ENCODE measurements around the gene SMYD4. TPM values are rescaled to one million over a fixed set of nuclear protein-coding genes. Genes with fewer than 3 reads are reported as not detected.

The SMYD4 gene
- total RNA-seq, 2 donors from 2014 or later: 31.6 to 36.8 TPM

DNA sequence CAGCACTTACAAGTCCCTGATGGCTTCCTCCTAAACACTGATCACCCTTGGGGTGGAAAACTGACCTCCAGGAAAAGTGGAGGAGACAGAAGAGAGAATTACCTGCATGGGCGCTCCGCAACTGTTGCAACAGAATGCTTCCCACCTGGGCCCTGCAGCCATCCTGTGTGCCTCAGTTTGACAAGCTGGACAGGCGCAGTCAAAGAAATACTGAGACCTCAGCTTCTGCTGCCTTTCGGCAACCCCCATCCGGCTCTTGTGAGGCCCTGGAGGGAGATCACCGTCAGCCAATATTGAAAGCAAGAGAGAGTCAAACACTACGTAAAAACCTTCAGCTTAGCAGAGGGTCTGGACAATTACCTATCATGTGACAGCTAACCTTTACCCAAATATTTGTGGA lies 43.0 kb downstream of the SMYD4 start:
- Histone ChIP-seq H3K9ac (ENCODE audit: extremely low read depth, low read length, poor library complexity, severe bottlenecking) (no peak overlapping the region), H3K27ac (ENCODE audit: low read depth, low read length) (no peak overlapping the region), H3K27me3 (ENCODE audit: control insufficient read depth, insufficient read depth, low read length, poor library complexity, severe bottlenecking) (no peaks in the 10 kb centered on the region), H3K9me3 (ENCODE audit: control insufficient read depth, low read length) (no peaks in the 10 kb centered on the region), H3K4me3 (ENCODE audit: low read length) (no peak overlapping the region), H3K4me1 (ENCODE audit: control insufficient read depth, insufficient read depth, low read length) (no peaks in the 10 kb centered on the region), H3K36me3 (ENCODE audit: control insufficient read depth, insufficient read depth, low read length) (peaks cover 54% of the 10 kb centered on the region)
- DNase-seq: no peak
- H3K36me3 Mint-ChIP-seq (ENCODE audit: low read depth): peaks cover 67% of the 10 kb centered on the region
- H3K9me3 Mint-ChIP-seq: no peaks in the 10 kb centered on the region
- WGBS, 2 experiments (ENCODE audit: insufficient coverage in 1 of 2, insufficient read length in 1 of 2): 96 to 98% methylated on average over 6 to 7 of the region's 7 CpGs
- H3K4me1 Mint-ChIP-seq: peaks cover 2% of the 10 kb centered on the region
- H3K27me3 Mint-ChIP-seq (ENCODE audit: insufficient read depth): no peaks in the 10 kb centered on the region
- no peak overlapping the region for H3K27ac Mint-ChIP-seq
- no peak overlapping the region for H3K4me3 Mint-ChIP-seq
- TF ChIP-seq, protein P1, sequence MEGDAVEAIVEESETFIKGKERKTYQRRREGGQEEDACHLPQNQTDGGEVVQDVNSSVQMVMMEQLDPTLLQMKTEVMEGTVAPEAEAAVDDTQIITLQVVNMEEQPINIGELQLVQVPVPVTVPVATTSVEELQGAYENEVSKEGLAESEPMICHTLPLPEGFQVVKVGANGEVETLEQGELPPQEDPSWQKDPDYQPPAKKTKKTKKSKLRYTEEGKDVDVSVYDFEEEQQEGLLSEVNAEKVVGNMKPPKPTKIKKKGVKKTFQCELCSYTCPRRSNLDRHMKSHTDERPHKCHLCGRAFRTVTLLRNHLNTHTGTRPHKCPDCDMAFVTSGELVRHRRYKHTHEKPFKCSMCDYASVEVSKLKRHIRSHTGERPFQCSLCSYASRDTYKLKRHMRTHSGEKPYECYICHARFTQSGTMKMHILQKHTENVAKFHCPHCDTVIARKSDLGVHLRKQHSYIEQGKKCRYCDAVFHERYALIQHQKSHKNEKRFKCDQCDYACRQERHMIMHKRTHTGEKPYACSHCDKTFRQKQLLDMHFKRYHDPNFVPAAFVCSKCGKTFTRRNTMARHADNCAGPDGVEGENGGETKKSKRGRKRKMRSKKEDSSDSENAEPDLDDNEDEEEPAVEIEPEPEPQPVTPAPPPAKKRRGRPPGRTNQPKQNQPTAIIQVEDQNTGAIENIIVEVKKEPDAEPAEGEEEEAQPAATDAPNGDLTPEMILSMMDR (conservative IDR thresholded peaks at IDR 0.05): no peak

DNA sequence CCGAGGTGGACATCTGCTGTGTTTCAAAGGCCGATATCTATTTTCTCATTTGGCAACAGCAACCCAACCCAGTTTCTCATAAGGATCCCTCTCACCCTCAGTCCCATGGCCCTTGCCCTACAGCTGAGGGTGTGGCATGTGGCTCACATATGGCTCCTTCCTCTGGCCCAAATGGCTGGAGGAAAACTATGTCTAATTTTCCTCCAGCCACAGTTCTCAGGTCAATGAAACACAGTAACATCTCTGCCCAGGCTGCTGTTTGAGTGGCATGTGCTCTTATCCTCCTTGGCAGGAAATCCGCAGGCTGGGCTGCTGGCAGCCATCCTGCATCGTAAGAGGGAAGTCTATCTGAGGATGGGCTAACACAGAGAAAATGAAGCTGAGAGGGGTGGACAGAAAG lies 43.8 kb downstream of the SMYD4 start:
- Mint-ChIP-seq H3K36me3 (ENCODE audit: low read depth) (peaks cover 69% of the 10 kb centered on the region), H3K27me3 (ENCODE audit: insufficient read depth) (no peaks in the 10 kb centered on the region), H3K4me1 (peaks cover 2% of the 10 kb centered on the region), H3K4me3 (no peak overlapping the region), H3K9me3 (no peaks in the 10 kb centered on the region), H3K27ac (no peak overlapping the region)
- no peak overlapping the region for H3K9ac ChIP-seq (ENCODE audit: extremely low read depth, low read length, poor library complexity, severe bottlenecking)
- WGBS, 2 experiments (ENCODE audit: insufficient coverage in 1 of 2, insufficient read length in 1 of 2): 97 to 98% methylated on average over 4 of the region's 4 CpGs
- no peaks in the 10 kb centered on the region for H3K4me1 ChIP-seq (ENCODE audit: control insufficient read depth, insufficient read depth, low read length)
- no peak overlapping the region for H3K4me3 ChIP-seq (ENCODE audit: low read length)
- no peak for DNase-seq
- H3K27ac ChIP-seq (ENCODE audit: low read depth, low read length): no peak overlapping the region
- H3K36me3 ChIP-seq (ENCODE audit: control insufficient read depth, insufficient read depth, low read length): peaks cover 58% of the 10 kb centered on the region
- TF ChIP-seq, protein P1 (conservative IDR thresholded peaks at IDR 0.05): no peak
- H3K27me3 ChIP-seq (ENCODE audit: control insufficient read depth, insufficient read depth, low read length, poor library complexity, severe bottlenecking): no peaks in the 10 kb centered on the region
- H3K9me3 ChIP-seq (ENCODE audit: control insufficient read depth, low read length): no peaks in the 10 kb centered on the region

DNA sequence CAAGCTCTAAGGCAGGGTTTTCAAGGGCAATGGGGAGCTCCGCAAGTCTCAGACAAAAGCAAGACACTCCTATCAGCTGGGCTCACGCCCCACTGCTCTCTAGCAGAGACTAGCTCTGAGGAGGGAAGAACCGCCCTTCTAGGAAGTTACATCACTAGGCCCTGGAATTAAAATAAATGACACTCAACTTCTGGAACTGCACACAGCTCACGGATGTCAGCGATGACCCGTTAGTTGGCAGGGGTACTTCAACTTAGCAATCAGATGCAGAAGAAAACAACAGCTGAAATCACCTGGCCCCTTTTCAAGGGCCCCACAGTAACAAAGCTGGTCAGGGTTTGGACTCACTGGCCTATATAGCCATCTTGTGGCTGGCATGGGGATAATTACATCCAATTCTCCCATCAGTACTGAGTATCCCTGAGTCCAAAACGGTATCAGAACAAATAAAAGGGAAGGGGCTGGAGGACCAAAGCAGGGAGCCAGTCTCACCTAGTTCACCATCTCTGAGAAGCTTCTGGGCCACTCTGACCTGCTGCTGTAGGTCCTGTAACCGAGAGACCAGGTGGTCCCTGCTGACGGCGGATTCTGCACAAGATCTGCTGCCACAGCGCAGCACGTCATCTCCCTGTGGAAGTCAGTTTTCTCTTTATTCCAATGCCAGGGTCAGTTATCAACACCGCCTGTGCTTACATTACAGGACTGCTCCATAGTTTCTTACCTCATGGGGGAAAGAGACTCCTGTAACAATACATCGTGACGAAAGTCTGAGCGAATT lies 45.7 kb downstream of the SMYD4 start:
- Histone ChIP-seq H3K4me3 (ENCODE audit: low read length) (no peak overlapping the region), H3K27ac (ENCODE audit: low read depth, low read length) (no peak overlapping the region), H3K9ac (ENCODE audit: extremely low read depth, low read length, poor library complexity, severe bottlenecking) (no peak overlapping the region), H3K4me1 (ENCODE audit: control insufficient read depth, insufficient read depth, low read length) (no peaks in the 10 kb centered on the region), H3K27me3 (ENCODE audit: control insufficient read depth, insufficient read depth, low read length, poor library complexity, severe bottlenecking) (no peaks in the 10 kb centered on the region), H3K9me3 (ENCODE audit: control insufficient read depth, low read length) (no peaks in the 10 kb centered on the region), H3K36me3 (ENCODE audit: control insufficient read depth, insufficient read depth, low read length) (peaks cover 66% of the 10 kb centered on the region)
- Mint-ChIP-seq H3K9me3 (no peaks in the 10 kb centered on the region), H3K27me3 (ENCODE audit: insufficient read depth) (no peaks in the 10 kb centered on the region), H3K27ac (peak overlapping the region; percentile 60), H3K36me3 (ENCODE audit: low read depth) (peaks cover 76% of the 10 kb centered on the region), H3K4me1 (peaks cover 2% of the 10 kb centered on the region), H3K4me3 (no peak overlapping the region)
- 84 to 86% methylated on average over 15 to 16 of the region's 16 CpGs for WGBS, 2 experiments (ENCODE audit: insufficient coverage in 1 of 2, insufficient read length in 1 of 2)
- TF ChIP-seq, protein P1 (conservative IDR thresholded peaks at IDR 0.05): peak; percentile 84
- DNase-seq: peak; percentile 73
